GM12892 (cell line): ENCODE results near the gene CDCA8.

ENCODE experiments used
- POLR2A ChIP-seq: IDR thresholded peaks from 2 replicates; pipeline ENCODE4 v1.6.1; 2011; ENCODE audit warnings: low read depth, low read length, control low read depth
- POLR2AphosphoS5 ChIP-seq: IDR thresholded peaks from 2 replicates; pipeline ENCODE4 v1.6.1; 2011; ENCODE audit warnings: low read depth, low read length, control low read depth
- TAF1 ChIP-seq: IDR thresholded peaks from 2 replicates; pipeline ENCODE4 v1.6.1; 2011; ENCODE audit warnings: low read depth, mild to moderate bottlenecking, control low read depth, low read length, borderline replicate concordance

GRCh38 chr1:37672136-37672870 is 20.0 kb upstream of the CDCA8 start:
- TF ChIP-seq POLR2A, result no peak
- no peak for TF ChIP-seq TAF1
- no peak for TF ChIP-seq POLR2AphosphoS5
